Measurements from ENCODE around the gene FBXL7.

FBXL7 gene

GRCh38 chr5:15655683-15656082, 155.7 kb downstream of the FBXL7 start:
- no peak for DNase-seq (ENCODE audit: low read depth, low spot score)

- DNase-seq (ENCODE audit: low read depth, low spot score): peak; percentile 4
Observed at GRCh38 chr5:15664961-15665360, 165.0 kb downstream of the FBXL7 start.

GRCh38 chr5:15669826-15670225, 169.8 kb downstream of the FBXL7 start:
- no peak for DNase-seq (ENCODE audit: low read depth, low spot score)

- DNase-seq (ENCODE audit: low read depth, low spot score): no peak
Observed at GRCh38 chr5:15674716-15675115, 174.7 kb downstream of the FBXL7 start.

GRCh38 chr5:15676591-15676990, 176.6 kb downstream of the FBXL7 start:
- peak; percentile 68 for DNase-seq (ENCODE audit: low read depth, low spot score)

GRCh38 chr5:15679161-15679560, 179.2 kb downstream of the FBXL7 start:
- no peak for DNase-seq (ENCODE audit: low read depth, low spot score)

- DNase-seq (ENCODE audit: low read depth, low spot score): no peak
Observed at GRCh38 chr5:15680455-15680854, 180.5 kb downstream of the FBXL7 start.

GRCh38 chr5:15682122-15682521, 182.1 kb downstream of the FBXL7 start:
- no peak for DNase-seq (ENCODE audit: low read depth, low spot score)

GRCh38 chr5:15682566-15682965, 182.6 kb downstream of the FBXL7 start:
- DNase-seq (ENCODE audit: low read depth, low spot score): no peak

- no peak for DNase-seq (ENCODE audit: low read depth, low spot score)
Observed at GRCh38 chr5:15683332-15683731, 183.4 kb downstream of the FBXL7 start.

GRCh38 chr5:15687401-15687800, 187.4 kb downstream of the FBXL7 start:
- DNase-seq (ENCODE audit: low read depth, low spot score): no peak

- DNase-seq (ENCODE audit: low read depth, low spot score): no peak
Observed at GRCh38 chr5:15689836-15690235, 189.9 kb downstream of the FBXL7 start.

- no peak for DNase-seq (ENCODE audit: low read depth, low spot score)
Observed at GRCh38 chr5:15690611-15691010, 190.6 kb downstream of the FBXL7 start.

GRCh38 chr5:15691521-15691920, 191.5 kb downstream of the FBXL7 start:
- DNase-seq (ENCODE audit: low read depth, low spot score): no peak

- DNase-seq (ENCODE audit: low read depth, low spot score): no peak
Observed at GRCh38 chr5:15692706-15693381, 192.9 kb downstream of the FBXL7 start.

- DNase-seq (ENCODE audit: low read depth, low spot score): no peak
Observed at GRCh38 chr5:15693382-15693728, 193.4 kb downstream of the FBXL7 start.

- no peak for DNase-seq (ENCODE audit: low read depth, low spot score)
Observed at GRCh38 chr5:15693933-15694332, 194.0 kb downstream of the FBXL7 start.

- no peak for DNase-seq (ENCODE audit: low read depth, low spot score)
Observed at GRCh38 chr5:15694696-15695214, 194.8 kb downstream of the FBXL7 start.

- no peak for DNase-seq (ENCODE audit: low read depth, low spot score)
Observed at GRCh38 chr5:15695215-15695731, 195.3 kb downstream of the FBXL7 start.

GRCh38 chr5:15700373-15700772, 200.4 kb downstream of the FBXL7 start:
- no peak for DNase-seq (ENCODE audit: low read depth, low spot score)

GRCh38 chr5:15702102-15702501, 202.1 kb downstream of the FBXL7 start:
- no peak for DNase-seq (ENCODE audit: low read depth, low spot score)

GRCh38 chr5:15703901-15704300, 203.9 kb downstream of the FBXL7 start:
- no peak for DNase-seq (ENCODE audit: low read depth, low spot score)

GRCh38 chr5:15704397-15704947, 204.5 kb downstream of the FBXL7 start:
- DNase-seq (ENCODE audit: low read depth, low spot score): no peak
